Measurements from ENCODE around the gene PSMB2. TPM values are rescaled to one million over a fixed set of nuclear protein-coding genes. Genes with fewer than 3 reads are reported as not detected.
"Not testable (repeated sequence)": the region's sequence is repeated elsewhere in the genome, so short reads cannot be mapped to it uniquely, and the experiment has no call there.

The PSMB2 gene
- total RNA-seq, 1 donor = 18.5 TPM

DNA sequence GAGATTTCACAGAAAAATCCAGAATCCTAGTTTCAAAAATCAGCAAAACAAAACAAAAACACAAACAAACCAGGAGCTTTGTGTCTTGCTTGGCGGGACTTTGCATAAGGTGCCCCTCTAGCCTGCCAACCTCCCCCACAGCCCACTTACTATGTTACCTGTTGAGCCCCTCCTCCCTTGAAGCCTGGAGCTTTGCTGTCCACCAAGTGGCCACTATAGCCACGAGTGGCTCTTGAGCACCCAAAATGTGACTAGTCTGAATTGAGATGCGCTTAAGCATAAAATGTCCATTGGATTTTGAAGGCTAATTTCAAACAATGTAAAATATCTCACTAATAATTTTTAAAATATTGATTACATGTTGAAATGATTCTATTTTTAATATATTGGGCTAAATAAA, 56.0 kb downstream of the PSMB2 start:
- Histone ChIP-seq H3K4me1 (ENCODE audit: insufficient read depth, low read length) (no peaks in the 10 kb centered on the region), H3K27me3 (ENCODE audit: insufficient read depth, low read length) (no peaks in the 10 kb centered on the region), H3K4me3 (ENCODE audit: insufficient read depth, low read length) (no peak overlapping the region), H2AFZ (ENCODE audit: low read length) (no peak overlapping the region), H3K36me3 (ENCODE audit: insufficient read depth, low read length) (no peaks in the 10 kb centered on the region), H3K27ac (ENCODE audit: low read depth, low read length) (no peak overlapping the region), H3K9me3 (ENCODE audit: low read depth, low read length) (no peaks in the 10 kb centered on the region), H3K79me2 (ENCODE audit: insufficient read depth, low read length) (no peaks in the 10 kb centered on the region), H3K4me2 (ENCODE audit: insufficient read depth, low read length) (no peak overlapping the region), H4K20me1 (ENCODE audit: insufficient read depth, low read length) (no peaks in the 10 kb centered on the region)
- TF ChIP-seq, protein P1, sequence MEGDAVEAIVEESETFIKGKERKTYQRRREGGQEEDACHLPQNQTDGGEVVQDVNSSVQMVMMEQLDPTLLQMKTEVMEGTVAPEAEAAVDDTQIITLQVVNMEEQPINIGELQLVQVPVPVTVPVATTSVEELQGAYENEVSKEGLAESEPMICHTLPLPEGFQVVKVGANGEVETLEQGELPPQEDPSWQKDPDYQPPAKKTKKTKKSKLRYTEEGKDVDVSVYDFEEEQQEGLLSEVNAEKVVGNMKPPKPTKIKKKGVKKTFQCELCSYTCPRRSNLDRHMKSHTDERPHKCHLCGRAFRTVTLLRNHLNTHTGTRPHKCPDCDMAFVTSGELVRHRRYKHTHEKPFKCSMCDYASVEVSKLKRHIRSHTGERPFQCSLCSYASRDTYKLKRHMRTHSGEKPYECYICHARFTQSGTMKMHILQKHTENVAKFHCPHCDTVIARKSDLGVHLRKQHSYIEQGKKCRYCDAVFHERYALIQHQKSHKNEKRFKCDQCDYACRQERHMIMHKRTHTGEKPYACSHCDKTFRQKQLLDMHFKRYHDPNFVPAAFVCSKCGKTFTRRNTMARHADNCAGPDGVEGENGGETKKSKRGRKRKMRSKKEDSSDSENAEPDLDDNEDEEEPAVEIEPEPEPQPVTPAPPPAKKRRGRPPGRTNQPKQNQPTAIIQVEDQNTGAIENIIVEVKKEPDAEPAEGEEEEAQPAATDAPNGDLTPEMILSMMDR (IDR thresholded peaks at IDR 0.05; ENCODE audit: extremely low read depth, low read depth, low read length) = no peak
- peak; percentile 48 for DNase-seq (ENCODE audit: insufficient read length, low spot score, missing footprints)

DNA sequence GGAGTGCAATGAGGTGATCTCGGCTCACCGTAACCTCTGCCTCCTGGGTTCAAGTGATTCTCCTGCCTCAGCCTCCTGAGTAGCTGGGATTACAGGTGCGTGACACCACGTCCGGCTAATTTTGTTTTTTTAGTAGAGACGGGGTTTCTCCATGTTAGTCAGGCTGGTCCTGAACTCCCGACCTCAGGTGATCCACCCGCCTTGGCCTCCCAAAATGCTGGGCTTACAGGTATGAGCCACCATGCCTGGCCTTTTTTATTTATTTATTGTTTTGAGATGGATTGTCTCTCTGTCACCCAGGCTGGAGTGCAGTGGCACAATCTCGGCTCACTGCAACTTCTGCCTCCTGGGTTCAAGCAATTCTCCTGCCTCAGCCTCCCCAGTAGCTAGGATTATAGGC, 59.7 kb downstream of the PSMB2 start:
- DNase-seq (ENCODE audit: insufficient read length, low spot score, missing footprints); H3K27me3 ChIP-seq (ENCODE audit: insufficient read depth, low read length); H4K20me1 ChIP-seq (ENCODE audit: insufficient read depth, low read length); H3K27ac ChIP-seq (ENCODE audit: low read depth, low read length); H3K9me3 ChIP-seq (ENCODE audit: low read depth, low read length); H2AFZ ChIP-seq (ENCODE audit: low read length); H3K4me3 ChIP-seq (ENCODE audit: insufficient read depth, low read length); H3K4me1 ChIP-seq (ENCODE audit: insufficient read depth, low read length); H3K4me2 ChIP-seq (ENCODE audit: insufficient read depth, low read length); H3K79me2 ChIP-seq (ENCODE audit: insufficient read depth, low read length); H3K36me3 ChIP-seq (ENCODE audit: insufficient read depth, low read length): not testable (repeated sequence)

DNA sequence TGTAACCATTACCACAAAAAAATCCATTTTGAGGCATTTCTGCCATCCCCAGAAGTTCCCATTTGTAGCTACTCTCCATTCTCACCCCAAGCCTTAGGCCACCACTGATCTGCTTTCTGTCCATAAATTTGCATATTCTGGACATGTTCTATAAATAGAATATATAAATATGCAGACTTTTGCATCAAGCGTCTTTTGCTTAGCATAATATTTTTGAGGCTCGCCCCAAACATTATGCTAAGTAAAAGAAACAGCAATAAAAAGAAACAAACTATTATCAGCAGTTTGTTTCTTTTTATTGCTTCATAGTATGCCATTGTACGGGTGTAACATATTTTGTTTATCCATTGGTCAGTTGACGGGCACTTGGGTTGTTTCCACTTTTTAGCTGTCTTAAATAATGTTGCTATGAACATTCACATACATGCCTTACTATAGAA, 60.4 kb downstream of the PSMB2 start:
- Histone ChIP-seq H3K4me3 (ENCODE audit: insufficient read depth, low read length) (no peak overlapping the region), H3K9me3 (ENCODE audit: low read depth, low read length) (no peaks in the 10 kb centered on the region), H3K27me3 (ENCODE audit: insufficient read depth, low read length) (no peaks in the 10 kb centered on the region), H3K36me3 (ENCODE audit: insufficient read depth, low read length) (no peaks in the 10 kb centered on the region), H3K27ac (ENCODE audit: low read depth, low read length) (no peak overlapping the region), H3K4me1 (ENCODE audit: insufficient read depth, low read length) (peaks cover 6% of the 10 kb centered on the region), H3K79me2 (ENCODE audit: insufficient read depth, low read length) (no peaks in the 10 kb centered on the region), H3K4me2 (ENCODE audit: insufficient read depth, low read length) (no peak overlapping the region), H4K20me1 (ENCODE audit: insufficient read depth, low read length) (no peaks in the 10 kb centered on the region), H2AFZ (ENCODE audit: low read length) (no peak overlapping the region)
- DNase-seq (ENCODE audit: insufficient read length, low spot score, missing footprints) = peak; percentile 1
- TF ChIP-seq, protein P1 (IDR thresholded peaks at IDR 0.05; ENCODE audit: extremely low read depth, low read depth, low read length) = no peak

DNA sequence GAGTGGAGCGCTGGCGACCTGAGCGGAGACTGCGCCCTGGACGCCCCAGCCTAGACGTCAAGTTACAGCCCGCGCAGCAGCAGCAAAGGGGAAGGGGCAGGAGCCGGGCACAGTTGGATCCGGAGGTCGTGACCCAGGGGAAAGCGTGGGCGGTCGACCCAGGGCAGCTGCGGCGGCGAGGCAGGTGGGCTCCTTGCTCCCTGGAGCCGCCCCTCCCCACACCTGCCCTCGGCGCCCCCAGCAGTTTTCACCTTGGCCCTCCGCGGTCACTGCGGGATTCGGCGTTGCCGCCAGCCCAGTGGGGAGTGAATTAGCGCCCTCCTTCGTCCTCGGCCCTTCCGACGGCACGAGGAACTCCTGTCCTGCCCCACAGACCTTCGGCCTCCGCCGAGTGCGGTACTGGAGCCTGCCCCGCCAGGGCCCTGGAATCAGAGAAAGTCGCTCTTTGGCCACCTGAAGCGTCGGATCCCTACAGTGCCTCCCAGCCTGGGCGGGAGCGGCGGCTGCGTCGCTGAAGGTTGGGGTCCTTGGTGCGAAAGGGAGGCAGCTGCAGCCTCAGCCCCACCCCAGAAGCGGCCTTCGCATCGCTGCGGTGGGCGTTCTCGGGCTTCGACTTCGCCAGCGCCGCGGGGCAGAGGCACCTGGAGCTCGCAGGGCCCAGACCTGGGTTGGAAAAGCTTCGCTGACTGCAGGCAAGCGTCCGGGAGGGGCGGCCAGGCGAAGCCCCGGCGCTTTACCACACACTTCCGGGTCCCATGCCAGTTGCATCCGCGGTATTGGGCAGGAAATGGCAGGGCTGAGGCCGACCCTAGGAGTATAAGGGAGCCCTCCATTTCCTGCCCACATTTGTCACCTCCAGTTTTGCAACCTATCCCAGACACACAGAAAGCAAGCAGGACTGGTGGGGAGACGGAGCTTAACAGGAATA, 64.0 kb downstream of the PSMB2 start:
- Histone ChIP-seq H3K9me3 (ENCODE audit: low read depth, low read length) (no peaks in the 10 kb centered on the region), H3K36me3 (ENCODE audit: insufficient read depth, low read length) (no peaks in the 10 kb centered on the region), H3K4me3 (ENCODE audit: insufficient read depth, low read length) (peak overlapping the region; percentile 56), H3K27ac (ENCODE audit: low read depth, low read length) (no peak overlapping the region), H3K4me1 (ENCODE audit: insufficient read depth, low read length) (peaks cover 8% of the 10 kb centered on the region), H3K4me2 (ENCODE audit: insufficient read depth, low read length) (peak overlapping the region; percentile 81), H3K27me3 (ENCODE audit: insufficient read depth, low read length) (peaks cover 3% of the 10 kb centered on the region), H3K79me2 (ENCODE audit: insufficient read depth, low read length) (no peaks in the 10 kb centered on the region), H2AFZ (ENCODE audit: low read length) (peak overlapping the region; percentile 88), H4K20me1 (ENCODE audit: insufficient read depth, low read length) (no peaks in the 10 kb centered on the region)
- TF ChIP-seq, protein P1 (IDR thresholded peaks at IDR 0.05; ENCODE audit: extremely low read depth, low read depth, low read length) = no peak
- peak; percentile 94 for DNase-seq (ENCODE audit: insufficient read length, low spot score, missing footprints)

DNA sequence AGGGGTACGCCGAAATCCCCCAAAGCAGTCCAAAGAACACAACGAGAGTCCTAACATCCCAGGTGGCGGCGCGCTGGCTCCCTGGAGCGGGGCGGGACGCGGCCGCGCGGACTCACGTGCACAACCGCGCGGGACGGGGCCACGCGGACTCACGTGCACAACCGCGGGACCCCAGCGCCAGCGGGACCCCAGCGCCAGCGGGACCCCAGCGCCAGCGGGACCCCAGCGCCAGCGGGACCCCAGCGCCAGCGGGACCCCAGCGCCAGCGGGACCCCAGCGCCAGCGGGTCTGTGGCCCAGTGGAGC, 64.6 kb downstream of the PSMB2 start:
- H3K4me1 ChIP-seq (ENCODE audit: insufficient read depth, low read length); H3K27me3 ChIP-seq (ENCODE audit: insufficient read depth, low read length): not testable (repeated sequence)

More for the DNA sequence above, 64.6 kb downstream of the PSMB2 start:
- not testable (repeated sequence) for H3K9me3 ChIP-seq (ENCODE audit: low read depth, low read length); H3K27ac ChIP-seq (ENCODE audit: low read depth, low read length); H2AFZ ChIP-seq (ENCODE audit: low read length); H3K79me2 ChIP-seq (ENCODE audit: insufficient read depth, low read length); H3K36me3 ChIP-seq (ENCODE audit: insufficient read depth, low read length); H4K20me1 ChIP-seq (ENCODE audit: insufficient read depth, low read length); H3K4me3 ChIP-seq (ENCODE audit: insufficient read depth, low read length); H3K4me2 ChIP-seq (ENCODE audit: insufficient read depth, low read length)
- peak; percentile 67 for DNase-seq (ENCODE audit: insufficient read length, low spot score, missing footprints)
